Fibroblast of skin of right biceps (primary cell): ENCODE results near the gene FOXK1.
"Not testable (repeated sequence)": the region's sequence is repeated elsewhere in the genome, so short reads cannot be mapped to it uniquely, and the experiment has no call there.

Source experiments
- DNase-seq: peaks from one replicate; pipeline ENCODE4 v3.0.0-alpha.2; 2013

Gene FOXK1

GRCh38 chr7:4787947-4788626 lies 106.0 kb downstream of the FOXK1 start:
- no peak for DNase-seq

DNA sequence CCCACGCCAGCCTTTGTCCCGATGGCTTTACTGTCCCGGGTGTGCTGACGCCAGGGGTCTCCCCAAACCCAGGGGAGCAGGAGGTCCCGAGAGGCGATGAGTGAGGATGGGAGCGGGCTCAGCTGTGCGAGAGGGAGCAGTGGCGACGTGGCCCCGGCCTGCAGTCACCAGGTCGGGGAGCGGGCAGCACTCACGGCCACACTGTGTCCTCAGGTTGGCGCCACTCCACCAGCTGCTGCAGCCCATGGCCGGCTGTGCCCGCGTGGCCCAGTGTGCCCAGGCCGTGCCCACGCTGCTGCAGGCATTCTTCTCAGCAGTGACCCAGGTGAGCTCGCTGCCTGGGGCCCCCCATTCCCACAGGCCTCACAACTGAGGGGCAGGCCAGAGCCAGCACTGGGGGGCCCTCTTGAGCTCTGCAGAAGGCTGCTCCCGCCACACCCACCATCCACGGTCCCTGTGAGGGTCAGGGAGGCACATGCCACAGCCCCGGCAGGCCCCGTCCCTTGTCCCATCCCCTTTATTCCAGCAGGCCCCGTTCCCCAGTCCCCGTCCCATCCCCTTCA lies 106.6 kb downstream of the FOXK1 start:
- DNase-seq = no peak

- no peak for DNase-seq
Observed at GRCh38 chr7:4789194-4790077, 107.3 kb downstream of the FOXK1 start.

- no peak for DNase-seq
Observed at GRCh38 chr7:4790078-4790465, 108.0 kb downstream of the FOXK1 start.

DNA sequence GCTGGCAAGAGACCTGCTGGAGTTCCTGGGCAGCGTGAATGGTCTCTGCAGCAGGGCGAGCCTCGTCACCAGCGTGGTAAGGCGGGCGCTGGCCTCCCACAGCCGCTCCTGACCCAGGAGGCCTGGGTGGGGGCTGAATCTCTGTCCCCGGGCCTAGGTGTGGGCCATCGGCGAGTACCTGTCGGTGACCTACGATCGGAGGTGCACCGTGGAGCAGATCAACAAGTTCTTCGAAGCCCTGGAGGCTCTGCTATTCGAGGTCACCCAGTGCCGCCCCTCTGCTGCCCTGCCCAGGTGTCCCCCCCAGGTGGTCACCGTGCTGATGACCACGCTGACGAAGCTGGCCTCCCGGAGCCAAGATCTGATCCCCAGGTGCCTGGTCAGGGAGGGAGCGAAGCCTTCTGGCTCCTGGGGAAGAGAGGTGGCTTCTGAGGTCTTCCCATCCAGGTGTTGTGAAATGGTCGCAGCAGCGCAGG lies 108.5 kb downstream of the FOXK1 start:
- no peak for DNase-seq

- no peak for DNase-seq
Observed at GRCh38 chr7:4791101-4791737, 109.1 kb downstream of the FOXK1 start.

GRCh38 chr7:4791738-4792536 lies 109.8 kb downstream of the FOXK1 start:
- DNase-seq = peak; percentile 74

DNA sequence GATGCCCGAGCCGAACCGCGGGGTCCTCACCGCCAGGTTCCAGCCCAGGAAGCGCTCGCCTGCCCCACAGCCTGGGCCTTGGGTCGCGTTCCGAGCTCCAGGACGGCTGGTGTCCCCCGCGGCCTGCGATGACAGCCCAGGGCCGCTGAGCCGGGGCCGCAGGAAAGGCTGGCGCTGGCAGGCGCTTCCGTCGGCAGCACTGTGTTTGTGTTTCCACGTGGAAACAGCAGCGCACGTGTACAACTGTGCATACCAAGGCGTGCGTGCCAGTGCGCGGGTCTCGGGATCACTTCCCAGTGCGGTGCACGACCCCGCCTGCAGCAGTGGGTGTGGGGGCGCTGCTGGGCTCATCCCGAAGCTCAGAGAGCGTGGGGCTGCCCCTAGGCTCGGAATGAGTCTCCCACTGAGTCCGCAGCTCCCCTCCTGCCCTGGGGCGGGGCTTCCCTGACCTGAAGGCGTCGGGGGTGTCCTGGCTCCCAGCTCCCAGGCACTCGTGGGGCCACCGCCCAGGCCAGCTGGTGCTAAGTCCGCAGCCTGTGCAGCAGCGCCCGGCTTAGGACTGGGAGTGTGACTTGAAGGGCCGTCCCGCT lies 110.5 kb downstream of the FOXK1 start:
- DNase-seq = peak; percentile 37

- not testable (repeated sequence) for DNase-seq
Observed at GRCh38 chr7:4793385-4793993, 111.4 kb downstream of the FOXK1 start.

- DNase-seq = not testable (repeated sequence)
Observed at GRCh38 chr7:4794171-4794570, 112.1 kb downstream of the FOXK1 start.

DNA sequence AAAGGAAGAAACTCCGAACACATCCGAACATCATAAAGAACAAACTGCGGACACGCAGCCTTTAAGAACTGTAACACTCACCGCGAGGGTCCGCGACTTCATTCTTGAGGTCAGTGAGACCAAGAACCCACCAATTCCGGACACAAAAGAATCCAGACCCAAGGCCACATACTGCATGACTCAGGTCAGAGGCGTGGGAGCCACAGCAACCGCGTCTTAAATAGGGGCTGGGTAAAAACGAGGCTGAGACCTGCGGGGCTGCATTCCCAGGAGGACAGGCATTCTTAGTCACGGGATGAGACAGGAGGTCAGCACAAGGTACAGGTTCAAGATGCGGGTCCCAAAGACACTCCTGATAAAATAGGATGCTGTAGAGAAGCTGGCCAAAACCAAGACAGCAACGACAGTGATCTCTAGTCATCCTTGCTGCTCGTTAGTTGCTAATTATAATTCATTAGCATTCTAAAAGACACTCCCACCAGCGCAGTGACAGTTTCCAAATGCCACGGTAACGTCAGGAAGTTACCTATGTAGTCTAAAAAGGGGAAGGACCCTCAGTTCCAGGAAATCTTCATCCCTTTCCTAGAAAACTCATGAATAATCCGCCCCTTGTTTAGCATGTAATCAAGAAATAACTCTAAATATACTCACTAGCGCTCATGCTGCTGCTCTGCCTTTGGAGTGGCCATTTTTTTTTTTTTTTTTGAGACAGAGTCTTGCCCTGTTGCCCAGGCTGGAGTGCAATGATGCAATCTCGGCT lies 112.7 kb downstream of the FOXK1 start:
- DNase-seq = peak; percentile 31

GRCh38 chr7:4796453-4796852 lies 114.4 kb downstream of the FOXK1 start:
- no peak for DNase-seq

DNA sequence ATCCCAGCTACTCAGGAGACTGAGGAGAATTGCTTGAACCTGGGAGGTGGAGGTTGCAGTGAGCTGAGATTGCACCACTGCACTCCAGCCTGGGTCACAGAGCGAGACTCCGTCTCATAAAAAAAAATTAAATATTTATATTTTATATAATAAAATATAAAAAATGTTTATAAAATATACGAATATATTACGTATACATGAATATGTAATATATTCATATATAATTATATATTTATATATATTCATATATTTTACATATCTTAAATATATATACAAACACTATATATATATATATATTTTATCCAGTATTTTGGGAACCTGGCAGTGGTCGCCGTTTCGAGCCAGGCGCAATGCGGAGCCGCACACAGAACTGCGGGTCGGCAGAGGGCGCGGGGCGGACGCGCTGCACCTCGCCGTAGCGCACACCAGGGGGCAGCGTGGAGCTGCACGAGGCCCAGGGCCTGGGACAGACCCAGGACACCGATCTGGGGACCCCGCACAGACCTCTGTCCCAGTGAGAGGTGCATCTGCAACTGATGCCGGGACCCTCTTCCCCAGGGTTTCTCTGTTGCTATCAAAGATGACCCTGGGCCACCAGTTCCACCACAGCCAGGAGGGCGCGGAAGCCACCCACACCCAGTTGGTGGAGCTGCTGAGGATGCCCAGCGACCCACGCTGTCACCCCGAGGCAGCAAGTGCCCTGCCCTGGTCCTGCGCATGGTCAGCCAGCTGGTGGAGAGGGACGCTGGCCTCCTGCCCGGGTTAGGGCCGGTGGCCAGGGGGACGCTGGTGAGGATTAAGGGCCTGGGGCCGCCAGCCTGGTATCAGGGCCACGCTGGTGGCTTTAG lies 116.0 kb downstream of the FOXK1 start:
- DNase-seq = peak; percentile 28

DNA sequence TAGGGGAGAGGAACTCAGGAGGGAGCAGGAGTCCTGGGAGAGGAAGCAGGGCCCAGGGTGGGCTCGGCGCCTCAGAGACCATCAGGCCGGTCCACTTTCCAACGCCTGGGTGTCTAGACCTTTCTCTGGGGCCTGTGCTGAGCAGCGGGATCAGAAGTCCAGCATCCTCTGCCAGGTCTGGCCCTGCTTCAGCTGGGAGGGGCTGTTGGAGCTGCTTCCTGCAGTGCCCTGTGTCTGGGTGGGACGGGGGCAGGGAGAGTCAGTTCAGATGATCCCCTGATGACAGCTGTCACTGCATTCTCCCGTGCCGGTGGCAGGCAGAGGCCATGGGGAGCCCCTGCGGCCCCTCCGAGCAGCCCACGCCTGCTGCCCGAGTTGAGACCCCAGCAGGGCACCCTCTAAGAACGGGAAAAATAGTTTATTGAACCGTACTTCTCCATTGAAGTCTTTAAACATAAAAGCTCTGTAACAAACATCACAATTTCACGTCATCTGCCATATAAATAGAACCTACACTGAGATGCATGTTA lies 116.7 kb downstream of the FOXK1 start:
- DNase-seq = no peak

- DNase-seq = no peak
Observed at GRCh38 chr7:4799508-4800268, 117.6 kb downstream of the FOXK1 start.

- DNase-seq = no peak
Observed at GRCh38 chr7:4800487-4800886, 118.4 kb downstream of the FOXK1 start.

DNA sequence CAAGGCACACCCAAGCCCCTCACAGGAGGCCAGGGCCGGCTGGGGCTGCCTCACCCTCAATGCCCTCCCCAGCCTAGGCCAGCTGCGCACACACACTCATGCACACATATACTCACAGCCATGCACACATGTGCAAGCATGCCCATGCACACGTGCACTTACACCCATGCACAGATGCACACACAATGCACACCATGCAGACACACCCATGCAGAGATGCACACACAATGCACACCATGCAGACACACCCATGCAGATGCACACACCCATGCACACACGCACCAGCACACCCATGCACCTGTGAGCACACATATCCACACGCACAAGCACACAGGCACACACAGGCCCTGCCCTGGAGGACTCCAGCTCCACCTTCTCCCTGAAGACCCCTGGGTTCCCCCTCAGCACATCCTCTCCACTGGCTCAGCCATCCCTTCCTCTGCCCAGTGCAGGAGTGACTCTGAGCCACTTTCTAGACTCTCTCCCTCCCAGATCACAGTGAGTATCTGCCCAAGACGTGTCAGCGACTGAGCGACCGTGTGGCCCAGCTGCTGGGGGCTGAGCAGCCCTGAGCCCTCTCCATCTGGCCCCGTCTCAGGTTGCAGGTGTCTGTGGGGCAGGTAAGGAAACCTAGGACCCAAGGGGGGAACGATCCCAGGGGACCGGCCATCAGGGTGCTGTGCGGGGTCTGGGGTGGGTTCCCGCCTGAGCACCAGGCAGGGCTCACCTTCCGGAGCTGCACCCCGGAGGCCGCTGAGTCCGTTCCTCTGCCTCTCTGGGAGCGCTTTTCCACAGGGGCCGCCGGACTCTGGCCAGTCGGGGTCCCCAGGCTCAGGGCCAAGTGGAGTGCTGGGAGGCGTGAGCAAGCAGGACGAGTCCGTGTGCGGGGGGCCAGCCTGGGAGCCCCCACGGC lies 119.1 kb downstream of the FOXK1 start:
- no peak for DNase-seq

- no peak for DNase-seq
Observed at GRCh38 chr7:4801839-4802231, 119.7 kb downstream of the FOXK1 start.
